H9 (cell line): Measurements from ENCODE around the gene NSUN6. TPM values are rescaled to one million over a fixed set of nuclear protein-coding genes. Genes with fewer than 3 reads are reported as not detected.

Experiments used
- DNase-seq: peaks from one replicate; pipeline ENCODE4 v3.0.0-alpha.2; 2017
- H2AFZ ChIP-seq: one replicate; pipeline ENCODE4 v1.6.1; 2013; ENCODE audit warnings: mild to moderate bottlenecking, low read length, control low read depth, moderate library complexity
- H2AK5ac ChIP-seq: 2 replicates; pipeline ENCODE4 v1.6.1; 2013; ENCODE audit warnings: low read length, control low read depth, mixed read lengths; ENCODE audit not compliant: insufficient read length
- H2BK120ac ChIP-seq: one replicate; pipeline ENCODE4 v1.6.1; 2013; ENCODE audit warnings: low read depth, mild to moderate bottlenecking, low read length, control low read depth, inconsistent platforms; ENCODE audit not compliant: poor library complexity, severe bottlenecking
- H2BK12ac ChIP-seq: 2 replicates; pipeline ENCODE4 v1.6.1; 2013; ENCODE audit warnings: low read length, control low read depth, mixed read lengths, low read depth; ENCODE audit not compliant: insufficient read length
- H2BK15ac ChIP-seq: 2 replicates; pipeline ENCODE4 v1.6.1; 2013; ENCODE audit warnings: low read depth, low read length, control low read depth
- H2BK20ac ChIP-seq: one replicate; pipeline ENCODE4 v1.6.1; 2013; ENCODE audit warnings: low read depth, mild to moderate bottlenecking, low read length, control low read depth, inconsistent platforms; ENCODE audit not compliant: poor library complexity, severe bottlenecking
- H2BK5ac ChIP-seq: 2 replicates; pipeline ENCODE4 v1.6.1; 2013; ENCODE audit warnings: low read length, control low read depth, mixed read lengths; ENCODE audit not compliant: insufficient read length
- H3K14ac ChIP-seq: 2 replicates; pipeline ENCODE4 v1.6.1; 2013; ENCODE audit warnings: low read length, control low read depth; ENCODE audit not compliant: insufficient read depth
- H3K18ac ChIP-seq: 2 replicates; pipeline ENCODE4 v1.6.1; 2013; ENCODE audit warnings: low read depth, mild to moderate bottlenecking, mixed read lengths, low read length, control low read depth; ENCODE audit not compliant: insufficient read length
- H3K23ac ChIP-seq: 2 replicates; pipeline ENCODE4 v1.6.1; 2013; ENCODE audit warnings: low read length, control low read depth, mixed read lengths, low read depth; ENCODE audit not compliant: insufficient read length
- H3K23me2 ChIP-seq: 2 replicates; pipeline ENCODE4 v1.6.1; 2013; ENCODE audit warnings: low read depth, mild to moderate bottlenecking, mixed read lengths, low read length, control low read depth; ENCODE audit not compliant: insufficient read length, poor library complexity, severe bottlenecking
- H3K27ac ChIP-seq: 2 replicates; pipeline ENCODE4 v1.5.1; 2013; ENCODE audit warnings: low read length, control low read depth, mixed read lengths, low read depth; ENCODE audit not compliant: insufficient read length
- H3K27me3 ChIP-seq: 2 replicates; pipeline ENCODE4 v1.6.1; 2013; ENCODE audit warnings: low read length, control low read depth, inconsistent platforms; ENCODE audit not compliant: insufficient read depth
- H3K4ac ChIP-seq: 2 replicates; pipeline ENCODE4 v1.6.1; 2013; ENCODE audit warnings: low read depth, mild to moderate bottlenecking, control low read depth, inconsistent platforms, low read length, moderate library complexity
- H3K4me1 ChIP-seq: 2 replicates; pipeline ENCODE4 v1.6.1; 2013; ENCODE audit warnings: low read length, control low read depth, inconsistent platforms; ENCODE audit not compliant: insufficient read depth
- H3K4me2 ChIP-seq: 2 replicates; pipeline ENCODE4 v1.6.1; 2013; ENCODE audit warnings: low read length, control low read depth, mixed read lengths; ENCODE audit not compliant: insufficient read length, insufficient read depth
- H3K56ac ChIP-seq: 2 replicates; pipeline ENCODE4 v1.6.1; 2013; ENCODE audit warnings: low read depth, mild to moderate bottlenecking, mixed read lengths, low read length, control low read depth; ENCODE audit not compliant: insufficient read length
- H3K79me1 ChIP-seq: 2 replicates; pipeline ENCODE4 v1.6.1; 2013; ENCODE audit warnings: low read depth, mild to moderate bottlenecking, moderate library complexity, low read length, control low read depth, inconsistent platforms; ENCODE audit not compliant: insufficient read depth, poor library complexity, severe bottlenecking
- H3K79me2 ChIP-seq: 2 replicates; pipeline ENCODE4 v1.6.1; 2013; ENCODE audit warnings: low read length, control low read depth, inconsistent platforms; ENCODE audit not compliant: insufficient read depth
- H3K9ac ChIP-seq: 2 replicates; pipeline ENCODE4 v1.6.1; 2013; ENCODE audit warnings: low read length, control low read depth, mixed read lengths; ENCODE audit not compliant: insufficient read length; ENCODE audit errors: extremely low read depth
- H3K9me3 ChIP-seq: one replicate; pipeline ENCODE4 v1.6.1; 2013; ENCODE audit warnings: low read depth, low read length, inconsistent platforms; ENCODE audit not compliant: control insufficient read depth
- H3T11ph ChIP-seq: one replicate; pipeline ENCODE4 v1.6.1; 2013; ENCODE audit warnings: mild to moderate bottlenecking, low read length, control low read depth, inconsistent platforms
- H4K20me1 ChIP-seq: one replicate; pipeline ENCODE4 v1.6.1; 2013; ENCODE audit not compliant: control insufficient read depth, insufficient read length, insufficient read depth
- H4K5ac ChIP-seq: 2 replicates; pipeline ENCODE4 v1.6.1; 2013; ENCODE audit warnings: low read depth, mild to moderate bottlenecking, mixed read lengths, low read length, control low read depth; ENCODE audit not compliant: insufficient read length
- H4K8ac ChIP-seq: replicated peaks from 2 replicates; pipeline ENCODE4 v1.6.1; 2013; ENCODE audit warnings: low read length, control low read depth, mixed read lengths, low read depth; ENCODE audit not compliant: insufficient read length
- H4K91ac ChIP-seq: 2 replicates; pipeline ENCODE4 v1.6.1; 2013; ENCODE audit warnings: low read depth, mild to moderate bottlenecking, moderate library complexity, mixed read lengths, low read length, control low read depth; ENCODE audit not compliant: insufficient read length
- H3K27ac Mint-ChIP-seq, 3 experiments: 2 replicates in 2 of 3; 3 replicates in 1 of 3; pipeline ENCODE4 v1.8.0; 2020 to 2021; ENCODE audit warnings: mixed read lengths in 3 of 3, mild to moderate bottlenecking in 1 of 3, moderate library complexity in 1 of 3
- H3K27me3 Mint-ChIP-seq: 2 replicates; pipeline ENCODE4 v1.8.0; 2021; ENCODE audit warnings: low read depth, mild to moderate bottlenecking, moderate library complexity, mixed read lengths
- H3K36me3 Mint-ChIP-seq, 3 experiments: 2 replicates in 2 of 3; 3 replicates in 1 of 3; pipeline ENCODE4 v1.8.0; 2020 to 2021; ENCODE audit warnings: low read depth in 3 of 3, mixed read lengths in 3 of 3; ENCODE audit not compliant: insufficient read depth in 1 of 3
- H3K4me1 Mint-ChIP-seq, 2 experiments: 2 replicates each; pipeline ENCODE4 v1.8.0; 2020; ENCODE audit warnings: mixed read lengths in 2 of 2
- H3K4me3 Mint-ChIP-seq, 2 experiments: 2 replicates in 1 of 2; 3 replicates in 1 of 2; pipeline ENCODE4 v1.8.0; 2020 to 2021; ENCODE audit warnings: mild to moderate bottlenecking in 2 of 2, mixed read lengths in 2 of 2, moderate library complexity in 1 of 2
- H3K9me3 Mint-ChIP-seq, 2 experiments: 2 replicates in 1 of 2; 3 replicates in 1 of 2; pipeline ENCODE4 v1.8.0; 2020; ENCODE audit warnings: mild to moderate bottlenecking in 2 of 2, mixed read lengths in 2 of 2, moderate library complexity in 1 of 2
- WGBS: extraction: QIAGEN DNeasy Blood & Tissue Kit; methylation state at CpG from one replicate; pipeline ENCODE4 v1.1.7; 2013; ENCODE audit warnings: missing lambda C conversion rate, low lambda C conversion rate, mixed read lengths; ENCODE audit not compliant: insufficient read length; ENCODE audit errors: extremely low coverage; 5-methylcytosine and 5-hydroxymethylcytosine counted together
- total RNA-seq: library from RNA; stranded (reverse); gene quantifications from 2 replicates; pipeline ENCODE4 v1.2.1, GENCODE V29; 2021
- TF ChIP-seq, protein P1 (sequence below): fragments of 200-600 bp; sonication (generic); conservative IDR thresholded peaks from 3 replicates; pipeline ENCODE4 v1.8.0; 2021; ENCODE audit warnings: antibody characterized with exemption, mild to moderate bottlenecking

NSUN6 gene
- total RNA-seq, 1 experiment from 2014 or later: 11.9 TPM

GRCh38 chr10:18653112-18653511, 1.7 kb upstream of the NSUN6 start:
- no peak overlapping the region for H2BK15ac ChIP-seq
- H2BK5ac ChIP-seq: no peak overlapping the region
- no peaks in the 10 kb centered on the region for H3K79me1 ChIP-seq
- H3K79me2 ChIP-seq: peaks cover 4% of the 10 kb centered on the region; the same call in 1 of the 2 replicates
- H2AK5ac ChIP-seq: no peak overlapping the region
- H2BK120ac ChIP-seq: no peak overlapping the region
- H3K27me3 ChIP-seq: no peaks in the 10 kb centered on the region
- no peak overlapping the region for H4K8ac ChIP-seq
- H3T11ph ChIP-seq: no peak overlapping the region
- H4K20me1 ChIP-seq: no peaks in the 10 kb centered on the region
- no peaks in the 10 kb centered on the region for H3K36me3 Mint-ChIP-seq
- no peak overlapping the region for H3K27ac ChIP-seq
- no peak overlapping the region for H3K56ac ChIP-seq
- H2BK12ac ChIP-seq: no peak overlapping the region
- H2BK20ac ChIP-seq: no peak overlapping the region
- no peak overlapping the region for H3K4me3 Mint-ChIP-seq
- no peak overlapping the region for H4K5ac ChIP-seq
- no peak overlapping the region for H3K9ac ChIP-seq
- DNase-seq: no peak
- no peak overlapping the region for H3K4me2 ChIP-seq
- WGBS: no CpG with 5 or more reads among the region's 3 CpGs
- H3K4me1 Mint-ChIP-seq: peaks cover 16 to 22% of the 10 kb centered on the region in 2 experiments
- TF ChIP-seq, protein P1, sequence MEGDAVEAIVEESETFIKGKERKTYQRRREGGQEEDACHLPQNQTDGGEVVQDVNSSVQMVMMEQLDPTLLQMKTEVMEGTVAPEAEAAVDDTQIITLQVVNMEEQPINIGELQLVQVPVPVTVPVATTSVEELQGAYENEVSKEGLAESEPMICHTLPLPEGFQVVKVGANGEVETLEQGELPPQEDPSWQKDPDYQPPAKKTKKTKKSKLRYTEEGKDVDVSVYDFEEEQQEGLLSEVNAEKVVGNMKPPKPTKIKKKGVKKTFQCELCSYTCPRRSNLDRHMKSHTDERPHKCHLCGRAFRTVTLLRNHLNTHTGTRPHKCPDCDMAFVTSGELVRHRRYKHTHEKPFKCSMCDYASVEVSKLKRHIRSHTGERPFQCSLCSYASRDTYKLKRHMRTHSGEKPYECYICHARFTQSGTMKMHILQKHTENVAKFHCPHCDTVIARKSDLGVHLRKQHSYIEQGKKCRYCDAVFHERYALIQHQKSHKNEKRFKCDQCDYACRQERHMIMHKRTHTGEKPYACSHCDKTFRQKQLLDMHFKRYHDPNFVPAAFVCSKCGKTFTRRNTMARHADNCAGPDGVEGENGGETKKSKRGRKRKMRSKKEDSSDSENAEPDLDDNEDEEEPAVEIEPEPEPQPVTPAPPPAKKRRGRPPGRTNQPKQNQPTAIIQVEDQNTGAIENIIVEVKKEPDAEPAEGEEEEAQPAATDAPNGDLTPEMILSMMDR: no peak
- H3K23ac ChIP-seq: no peak overlapping the region
- H3K27ac Mint-ChIP-seq: no peak overlapping the region
- peaks cover 3% of the 10 kb centered on the region for H3K23me2 ChIP-seq
- H3K9me3 ChIP-seq: no peaks in the 10 kb centered on the region
- H3K14ac ChIP-seq: no peak overlapping the region
- no peak overlapping the region for H4K91ac ChIP-seq
- H2AFZ ChIP-seq: no peak overlapping the region
- no peaks in the 10 kb centered on the region for H3K4me1 ChIP-seq
- no peaks in the 10 kb centered on the region for H3K27me3 Mint-ChIP-seq
- H3K4ac ChIP-seq: no peak overlapping the region
- H3K9me3 Mint-ChIP-seq: no peaks in the 10 kb centered on the region
- H3K18ac ChIP-seq: no peak overlapping the region
